IMR-90 (cell line): ENCODE results near the gene SHC2. TPM values are rescaled to one million over a fixed set of nuclear protein-coding genes. Genes with fewer than 3 reads are reported as not detected.

Experiments used
- ATAC-seq: fragments of 200-7000 bp; cut with Tn5 transposase; 2 replicates; pipeline ENCODE4 v1.9.1; 2020; ENCODE audit warnings: low read depth, mild to moderate bottlenecking, moderate library complexity
- BruUV-seq: library from RNA; stranded (reverse); fragments of 400-500 nt; replicated peaks from 2 replicates; lab custom pipeline; 2021; lab: Mats Ljungman, UMichigan
- CTCF ChIA-PET: fragments of 300-600 bp; formaldehyde crosslinking; extraction: SDS; loops from one replicate; lab custom pipeline; 2021; ENCODE audit warnings: antibody characterized with exemption; lab: Yijun Ruan, JAX
- POLR2A ChIA-PET: fragments of 300-600 bp; sonication (Branson Sonifier 250); formaldehyde crosslinking; loops from one replicate; lab custom pipeline; 2022; ENCODE audit warnings: antibody characterized with exemption; ENCODE audit not compliant: unreplicated experiment; lab: Charles Lee
- DNase-seq: peaks from one replicate; pipeline ENCODE4 v3.0.0; 2013
- H2AFZ ChIP-seq: replicated peaks from 2 replicates; pipeline ENCODE3; 2013; ENCODE audit warnings: low read length, mild to moderate bottlenecking; ENCODE audit not compliant: poor library complexity
- H2AK5ac ChIP-seq: 2 replicates; pipeline ENCODE4 v1.6.1; 2013; ENCODE audit warnings: low read depth, low read length, inconsistent platforms
- H2AK9ac ChIP-seq: replicated peaks from 2 replicates; pipeline ENCODE3; 2013; ENCODE audit warnings: mild to moderate bottlenecking, low read depth, low read length, moderate library complexity; ENCODE audit not compliant: poor library complexity
- H2BK120ac ChIP-seq: 2 replicates; pipeline ENCODE4 v1.6.1; 2013; ENCODE audit warnings: low read depth, low read length, inconsistent platforms
- H2BK15ac ChIP-seq: 3 replicates; pipeline ENCODE4 v1.6.1; 2013; ENCODE audit warnings: low read depth, low read length, inconsistent platforms
- H2BK20ac ChIP-seq: 2 replicates; pipeline ENCODE4 v1.6.1; 2013; ENCODE audit warnings: low read depth, mild to moderate bottlenecking, inconsistent platforms, low read length, moderate library complexity
- H2BK5ac ChIP-seq: 2 replicates; pipeline ENCODE4 v1.6.1; 2013; ENCODE audit warnings: mild to moderate bottlenecking, low read depth, low read length, inconsistent platforms; ENCODE audit not compliant: poor library complexity, severe bottlenecking
- H3K14ac ChIP-seq: replicated peaks from 2 replicates; pipeline ENCODE4 v1.6.1; 2013; ENCODE audit warnings: low read depth, low read length, inconsistent platforms
- H3K18ac ChIP-seq: 2 replicates; pipeline ENCODE4 v1.6.1; 2013; ENCODE audit warnings: low read depth, low read length, control low read depth
- H3K23ac ChIP-seq: 2 replicates; pipeline ENCODE4 v1.6.1; 2013; ENCODE audit warnings: low read depth, low read length, inconsistent platforms
- H3K27ac ChIP-seq: 2 replicates; pipeline ENCODE4 v1.5.1; 2013; ENCODE audit warnings: mild to moderate bottlenecking, control low read depth, low read length; ENCODE audit not compliant: insufficient read depth
- H3K27me3 ChIP-seq: 2 replicates; pipeline ENCODE4 v1.6.1; 2013; ENCODE audit warnings: low read length; ENCODE audit not compliant: control insufficient read depth, insufficient read depth
- H3K36me3 ChIP-seq: 2 replicates; pipeline ENCODE4 v1.6.1; 2013; ENCODE audit warnings: low read length, mixed read lengths; ENCODE audit not compliant: control insufficient read depth, insufficient read depth
- H3K4ac ChIP-seq: 2 replicates; pipeline ENCODE4 v1.6.1; 2013; ENCODE audit warnings: low read depth, low read length, inconsistent platforms
- H3K4me1 ChIP-seq: 2 replicates; pipeline ENCODE4 v1.6.1; 2013; ENCODE audit warnings: low read length, mixed read lengths; ENCODE audit not compliant: control insufficient read depth, insufficient read depth
- H3K4me2 ChIP-seq: 2 replicates; pipeline ENCODE4 v1.6.1; 2013; ENCODE audit warnings: low read depth, mild to moderate bottlenecking, control low read depth, low read length, moderate library complexity
- H3K4me3 ChIP-seq: 2 replicates; pipeline ENCODE4 v1.5.1; 2013; ENCODE audit warnings: low read depth, mild to moderate bottlenecking, control low read depth, low read length, moderate library complexity; ENCODE audit not compliant: insufficient read depth
- H3K56ac ChIP-seq: 2 replicates; pipeline ENCODE4 v1.6.1; 2013; ENCODE audit warnings: low read length, inconsistent platforms; ENCODE audit not compliant: insufficient read depth; ENCODE audit errors: extremely low read depth
- H3K79me1 ChIP-seq, 2 experiments: 2 replicates each; pipeline ENCODE4 v1.6.1; 2013; ENCODE audit warnings: low read length in 2 of 2, inconsistent platforms in 1 of 2, low read depth in 1 of 2
- H3K9ac ChIP-seq: 2 replicates; pipeline ENCODE4 v1.6.1; 2013; ENCODE audit warnings: low read depth, low read length, control low read depth
- H3K9me1 ChIP-seq: 2 replicates; pipeline ENCODE4 v1.6.1; 2013; ENCODE audit warnings: low read length, inconsistent platforms; ENCODE audit not compliant: insufficient read depth
- H3K9me3 ChIP-seq: 2 replicates; pipeline ENCODE4 v1.6.1; 2013; ENCODE audit warnings: low read length; ENCODE audit not compliant: control insufficient read depth, insufficient read depth
- H4K20me1 ChIP-seq: 2 replicates; pipeline ENCODE4 v1.6.1; 2013; ENCODE audit warnings: low read length, inconsistent platforms; ENCODE audit not compliant: insufficient read depth
- H4K5ac ChIP-seq: 2 replicates; pipeline ENCODE4 v1.6.1; 2013; ENCODE audit warnings: mild to moderate bottlenecking, low read depth, low read length, control low read depth
- H4K8ac ChIP-seq, 2 experiments: 2 replicates each; pipeline ENCODE4 v1.6.1; 2013; ENCODE audit warnings: low read depth in 2 of 2, low read length in 2 of 2, control low read depth in 1 of 2, inconsistent platforms in 1 of 2
- H4K91ac ChIP-seq: 2 replicates; pipeline ENCODE4 v1.6.1; 2013; ENCODE audit warnings: low read depth, low read length, inconsistent platforms; ENCODE audit not compliant: insufficient read depth
- BHLHE40 ChIP-seq: fragments of 150-350 bp; IDR thresholded peaks from 2 replicates; pipeline ENCODE4 v1.6.1; 2016; ENCODE audit warnings: mild to moderate bottlenecking, low read depth, low read length
- CEBPB ChIP-seq: IDR thresholded peaks from 2 replicates; pipeline ENCODE4 v1.6.1; 2012; ENCODE audit warnings: low read depth, low read length, improper control_type of control experiment
- CHD1 ChIP-seq: IDR thresholded peaks from 2 replicates; pipeline ENCODE4 v1.6.1; 2012; ENCODE audit warnings: low read depth, low read length, improper control_type of control experiment
- FOS ChIP-seq: fragments of 150-350 bp; IDR thresholded peaks from 2 replicates; pipeline ENCODE4 v1.6.1; 2016; ENCODE audit warnings: low read depth, low read length
- MAFK ChIP-seq: IDR thresholded peaks from 2 replicates; pipeline ENCODE4 v1.6.1; 2012; ENCODE audit warnings: low read depth, low read length, improper control_type of control experiment
- MXI1 ChIP-seq: IDR thresholded peaks from 2 replicates; pipeline ENCODE4 v1.6.1; 2012; ENCODE audit warnings: low read depth, mild to moderate bottlenecking, low read length, moderate library complexity, borderline replicate concordance
- RAD21 ChIP-seq: IDR thresholded peaks from 2 replicates; pipeline ENCODE4 v1.6.1; 2012; ENCODE audit warnings: low read length, improper control_type of control experiment
- RCOR1 ChIP-seq: IDR thresholded peaks from 2 replicates; pipeline ENCODE4 v1.6.1; 2012; ENCODE audit warnings: mild to moderate bottlenecking, low read length, improper control_type of control experiment; ENCODE audit not compliant: insufficient replicate concordance
- RFX5 ChIP-seq: IDR thresholded peaks from 2 replicates; pipeline ENCODE4 v1.8.0; 2012; ENCODE audit warnings: low read depth, mild to moderate bottlenecking, low read length, moderate library complexity
- SMC3 ChIP-seq: fragments of 150-350 bp; IDR thresholded peaks from 2 replicates; pipeline ENCODE4 v1.6.1; 2016; ENCODE audit warnings: low read depth, mild to moderate bottlenecking, antibody characterized with exemption, low read length, moderate library complexity
- WGBS, 2 experiments: methylation state at CpG; one replicate each; pipeline versions ENCODE4 v1.1.5 to v1.1.7; 2013; ENCODE audit warnings: missing lambda C conversion rate in 2 of 2; ENCODE audit not compliant: insufficient read length in 1 of 2; ENCODE audit errors: extremely low coverage in 2 of 2; 5-methylcytosine and 5-hydroxymethylcytosine counted together
- dilution Hi-C: fragments of 300-500 bp; cut with HindIII; formaldehyde crosslinking; loops from one replicate; pipeline ENCODE4 v1.14.3; 2018; ENCODE audit warnings: low sequenced_read_pairs; ENCODE audit not compliant: unreplicated experiment
- in situ Hi-C: fragments of 300-500 bp; cut with MboI; formaldehyde crosslinking; loops from 3 replicates; pipeline ENCODE4 v1.14.3; 2019; ENCODE audit warnings: low sequenced_read_pairs, inconsistent platforms, mixed read lengths
- intact Hi-C: fragments of 100-400 bp; cut with micrococcal nuclease; formaldehyde crosslinking; loops from 2 replicates; pipeline ENCODE4 v1.10.0; 2022
- polyA plus RNA-seq, 3 experiments: library from polyadenylated mRNA; depleted of rRNA; stranded (reverse); fragments of >200 nt; gene quantifications; 2 replicates each; pipeline ENCODE4 v1.2.3, GENCODE V29; 2012; ENCODE audit warnings: low replicate concordance in 1 of 3
- total RNA-seq: library from RNA; depleted of rRNA; stranded (reverse); fragments of >200 nt; gene quantifications from 2 replicates; pipeline ENCODE4 v1.2.3, GENCODE V29; 2012
- TF ChIP-seq, protein P1 (sequence below): fragments of 150-350 bp; IDR thresholded peaks from 2 replicates; pipeline ENCODE4 v1.6.1; 2017; ENCODE audit warnings: mild to moderate bottlenecking, antibody characterized with exemption, low read length, low read depth
- TF ChIP-seq, protein P2 (sequence below): conservative IDR thresholded peaks from 2 replicates; pipeline ENCODE4 v1.5.1; 2012; ENCODE audit warnings: mild to moderate bottlenecking, low read depth, low read length, improper control_type of control experiment
- TF ChIP-seq, protein P3 (sequence below): fragments of 150-350 bp; IDR thresholded peaks from 2 replicates; pipeline ENCODE4 v1.6.1; 2016; ENCODE audit warnings: low read depth, mild to moderate bottlenecking, low read length, moderate library complexity, borderline replicate concordance

Gene SHC2
- total and polyA plus RNA-seq, 2 of the 4 experiments (the other 2 are of a cell fraction) = 0.68 TPM; not detected in 1

DNA sequence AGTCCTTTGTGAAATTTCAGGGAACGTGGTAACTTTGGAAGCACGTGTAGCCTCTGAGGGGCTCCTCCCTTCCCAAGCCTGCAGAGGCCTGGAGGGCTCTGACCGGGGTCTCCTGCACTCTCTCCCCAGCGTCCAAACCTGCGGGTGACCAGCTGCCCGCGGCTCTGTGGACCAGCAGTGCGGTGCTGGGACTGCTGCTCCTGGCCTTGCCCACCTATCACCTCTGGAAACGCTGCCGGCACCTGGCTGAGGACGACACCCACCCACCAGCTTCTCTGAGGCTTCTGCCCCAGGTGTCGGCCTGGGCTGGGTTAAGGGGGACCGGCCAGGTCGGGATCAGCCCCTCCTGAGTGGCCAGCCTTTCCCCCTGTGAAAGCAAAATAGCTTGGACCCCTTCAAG lies 43.8 kb upstream of the SHC2 start (continued):
- TF ChIP-seq, protein P1, sequence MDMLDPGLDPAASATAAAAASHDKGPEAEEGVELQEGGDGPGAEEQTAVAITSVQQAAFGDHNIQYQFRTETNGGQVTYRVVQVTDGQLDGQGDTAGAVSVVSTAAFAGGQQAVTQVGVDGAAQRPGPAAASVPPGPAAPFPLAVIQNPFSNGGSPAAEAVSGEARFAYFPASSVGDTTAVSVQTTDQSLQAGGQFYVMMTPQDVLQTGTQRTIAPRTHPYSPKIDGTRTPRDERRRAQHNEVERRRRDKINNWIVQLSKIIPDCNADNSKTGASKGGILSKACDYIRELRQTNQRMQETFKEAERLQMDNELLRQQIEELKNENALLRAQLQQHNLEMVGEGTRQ = no peak
- TF ChIP-seq CEBPB (no peak), MXI1 (no peak), MAFK (no peak), RAD21 (no peak)

DNA sequence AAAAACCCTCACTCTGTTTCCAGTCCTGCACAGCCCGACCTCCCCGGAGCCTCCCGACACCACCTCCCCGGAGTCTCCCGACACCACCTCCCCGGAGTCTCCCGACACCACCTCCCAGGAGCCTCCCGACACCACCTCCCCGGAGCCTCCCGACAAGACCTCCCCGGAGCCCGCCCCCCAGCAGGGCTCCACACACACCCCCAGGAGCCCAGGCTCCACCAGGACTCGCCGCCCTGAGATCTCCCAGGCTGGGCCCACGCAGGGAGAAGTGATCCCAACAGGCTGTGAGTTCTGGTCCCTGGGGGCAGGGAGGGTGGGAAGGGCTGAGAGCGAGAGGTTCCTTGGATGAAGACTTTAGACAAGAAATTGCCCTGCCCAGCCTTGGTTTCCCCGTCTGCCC lies 40.8 kb upstream of the SHC2 start:
- H3K27ac ChIP-seq = no peak overlapping the region
- H3K9me3 ChIP-seq = no peaks in the 10 kb centered on the region
- H2BK15ac ChIP-seq = no peak overlapping the region
- no peak overlapping the region for H4K91ac ChIP-seq
- H2BK20ac ChIP-seq = no peak overlapping the region
- H3K36me3 ChIP-seq = no peaks in the 10 kb centered on the region
- no peak overlapping the region for H3K9ac ChIP-seq
- no peak overlapping the region for H2AK9ac ChIP-seq
- H3K4me1 ChIP-seq = peaks cover 3% of the 10 kb centered on the region; the same call in 1 of the 2 replicates
- ChIA-PET POLR2A (no interaction called here), CTCF (no interaction called here)
- in situ Hi-C loops (no loop called here), dilution Hi-C loops (no loop called here), intact Hi-C loops (no loop called here)
- H4K5ac ChIP-seq = no peak overlapping the region
- H2AFZ ChIP-seq = no peak overlapping the region
- H3K4me3 ChIP-seq = no peak overlapping the region
- no CpG with 5 or more reads among the region's 17 CpGs for WGBS, 2 experiments
- H3K4ac ChIP-seq = no peak overlapping the region
- H3K79me1 ChIP-seq = no peaks in the 10 kb centered on the region
- no peak overlapping the region for H3K18ac ChIP-seq
- no peaks in the 10 kb centered on the region for H4K20me1 ChIP-seq
- H3K14ac ChIP-seq = no peak overlapping the region
- H3K23ac ChIP-seq = no peak overlapping the region
- no TSS peak for BruUV-seq
- DNase-seq (no peak), ATAC-seq (no peak)
- H2AK5ac ChIP-seq = no peak overlapping the region
- peaks cover 26% of the 10 kb centered on the region for H3K27me3 ChIP-seq
- no peak overlapping the region for H3K4me2 ChIP-seq
- no peak overlapping the region for H2BK5ac ChIP-seq
- no peak overlapping the region for H4K8ac ChIP-seq
- H3K9me1 ChIP-seq = no peaks in the 10 kb centered on the region
- no peak overlapping the region for H3K56ac ChIP-seq
- no peak overlapping the region for H2BK120ac ChIP-seq
- TF ChIP-seq BHLHE40 = no peak
- no peak for TF ChIP-seq RCOR1
- TF ChIP-seq, protein P2, sequence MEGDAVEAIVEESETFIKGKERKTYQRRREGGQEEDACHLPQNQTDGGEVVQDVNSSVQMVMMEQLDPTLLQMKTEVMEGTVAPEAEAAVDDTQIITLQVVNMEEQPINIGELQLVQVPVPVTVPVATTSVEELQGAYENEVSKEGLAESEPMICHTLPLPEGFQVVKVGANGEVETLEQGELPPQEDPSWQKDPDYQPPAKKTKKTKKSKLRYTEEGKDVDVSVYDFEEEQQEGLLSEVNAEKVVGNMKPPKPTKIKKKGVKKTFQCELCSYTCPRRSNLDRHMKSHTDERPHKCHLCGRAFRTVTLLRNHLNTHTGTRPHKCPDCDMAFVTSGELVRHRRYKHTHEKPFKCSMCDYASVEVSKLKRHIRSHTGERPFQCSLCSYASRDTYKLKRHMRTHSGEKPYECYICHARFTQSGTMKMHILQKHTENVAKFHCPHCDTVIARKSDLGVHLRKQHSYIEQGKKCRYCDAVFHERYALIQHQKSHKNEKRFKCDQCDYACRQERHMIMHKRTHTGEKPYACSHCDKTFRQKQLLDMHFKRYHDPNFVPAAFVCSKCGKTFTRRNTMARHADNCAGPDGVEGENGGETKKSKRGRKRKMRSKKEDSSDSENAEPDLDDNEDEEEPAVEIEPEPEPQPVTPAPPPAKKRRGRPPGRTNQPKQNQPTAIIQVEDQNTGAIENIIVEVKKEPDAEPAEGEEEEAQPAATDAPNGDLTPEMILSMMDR = no peak
- no peak for TF ChIP-seq MXI1
- no peak for TF ChIP-seq FOS
- TF ChIP-seq, protein P3, sequence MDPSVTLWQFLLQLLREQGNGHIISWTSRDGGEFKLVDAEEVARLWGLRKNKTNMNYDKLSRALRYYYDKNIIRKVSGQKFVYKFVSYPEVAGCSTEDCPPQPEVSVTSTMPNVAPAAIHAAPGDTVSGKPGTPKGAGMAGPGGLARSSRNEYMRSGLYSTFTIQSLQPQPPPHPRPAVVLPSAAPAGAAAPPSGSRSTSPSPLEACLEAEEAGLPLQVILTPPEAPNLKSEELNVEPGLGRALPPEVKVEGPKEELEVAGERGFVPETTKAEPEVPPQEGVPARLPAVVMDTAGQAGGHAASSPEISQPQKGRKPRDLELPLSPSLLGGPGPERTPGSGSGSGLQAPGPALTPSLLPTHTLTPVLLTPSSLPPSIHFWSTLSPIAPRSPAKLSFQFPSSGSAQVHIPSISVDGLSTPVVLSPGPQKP = no peak
- no peak for TF ChIP-seq CHD1
- no peak for TF ChIP-seq RFX5
- no peak for TF ChIP-seq SMC3
- TF ChIP-seq, protein P1 = no peak
- TF ChIP-seq MAFK = no peak
